KG1 (cell line): Measurements from ENCODE around the gene SURF2.
"Not testable (repeated sequence)": the region's sequence is repeated elsewhere in the genome, so short reads cannot be mapped to it uniquely, and the experiment has no call there.

Experiments
- DNase-seq: peaks from one replicate; lab custom pipeline; 2025; lab: John Stamatoyannopoulos, UW

SURF2 gene

GRCh38 chr9:133377280-133377679, 20.9 kb downstream of the SURF2 start:
- DNase-seq: not testable (repeated sequence)

DNA sequence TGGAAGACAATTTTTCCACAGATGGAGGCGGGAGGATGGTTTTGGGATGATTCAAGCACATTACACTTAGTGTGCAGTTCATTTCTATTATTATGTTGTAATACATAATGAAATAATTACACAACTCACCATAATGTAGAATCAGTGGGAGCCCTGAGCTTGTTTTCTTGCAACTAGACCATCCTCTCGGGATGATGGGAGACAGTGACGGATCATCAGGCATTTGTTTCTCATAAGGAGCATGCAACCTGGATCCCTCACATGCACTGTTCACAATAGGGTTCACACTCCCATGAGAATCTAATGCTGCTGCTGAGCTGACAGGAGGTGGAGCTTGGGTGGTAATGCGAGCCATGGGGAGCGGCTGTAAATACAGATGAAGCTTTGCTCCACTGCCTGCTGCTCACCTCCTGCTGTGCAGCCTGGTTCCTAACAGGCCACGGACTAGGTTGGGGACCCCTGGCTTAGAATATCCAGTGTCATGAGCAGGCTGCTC, 21.4 kb downstream of the SURF2 start:
- no peak for DNase-seq

- no peak for DNase-seq
Observed at GRCh38 chr9:133378408-133378962, 22.1 kb downstream of the SURF2 start.

- DNase-seq: no peak
Observed at GRCh38 chr9:133379153-133380086, 23.1 kb downstream of the SURF2 start.

DNA sequence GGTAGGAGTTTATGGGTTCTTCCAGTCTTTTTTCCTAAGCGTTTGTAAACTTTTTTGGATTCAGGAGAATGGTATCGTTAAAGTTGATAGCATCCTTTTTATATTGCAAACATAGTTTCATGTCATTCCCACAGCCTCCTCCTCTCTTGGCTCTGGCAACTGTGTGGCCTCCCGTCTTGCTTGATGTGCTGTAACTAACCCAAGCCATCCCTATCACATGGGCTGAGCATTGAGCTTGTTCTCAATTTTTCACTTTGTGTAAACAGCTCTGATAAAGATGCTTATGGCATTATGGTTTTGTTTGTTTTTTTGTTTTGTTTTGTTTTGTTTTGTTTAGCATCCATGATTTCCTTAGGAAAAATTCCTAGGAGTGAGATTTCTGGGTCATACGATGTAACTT, 24.4 kb downstream of the SURF2 start:
- DNase-seq: no peak

DNA sequence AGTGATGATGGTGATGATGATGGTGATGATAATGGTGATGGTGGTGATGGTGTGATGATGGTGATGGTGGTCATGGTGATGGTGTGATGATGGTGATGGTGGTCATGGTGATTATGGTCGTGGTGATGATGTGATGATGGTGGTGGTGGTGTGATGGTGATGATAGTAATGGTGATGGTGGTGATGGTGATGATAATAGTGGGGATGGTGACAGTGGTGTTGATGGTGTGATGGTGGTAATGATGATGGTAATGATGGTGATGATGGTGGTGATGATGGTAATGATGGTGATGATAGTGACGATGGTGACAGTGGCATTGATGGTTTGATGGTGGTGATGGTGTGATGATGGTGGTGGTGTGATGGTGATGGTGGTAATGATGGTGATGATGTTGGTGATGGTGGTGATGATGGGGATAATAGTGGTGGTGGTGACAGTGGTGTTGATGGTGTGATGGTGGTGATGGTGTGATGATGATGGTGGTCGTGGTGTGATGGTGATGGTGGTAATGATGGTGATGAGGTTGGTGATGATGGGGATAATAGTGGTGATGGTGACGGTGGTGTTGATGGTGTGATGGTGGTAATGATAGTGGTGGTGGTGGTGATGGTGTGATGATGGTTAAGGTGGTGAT, 26.3 kb downstream of the SURF2 start:
- no peak for DNase-seq

GRCh38 chr9:133383438-133383837, 27.1 kb downstream of the SURF2 start:
- no peak for DNase-seq

DNA sequence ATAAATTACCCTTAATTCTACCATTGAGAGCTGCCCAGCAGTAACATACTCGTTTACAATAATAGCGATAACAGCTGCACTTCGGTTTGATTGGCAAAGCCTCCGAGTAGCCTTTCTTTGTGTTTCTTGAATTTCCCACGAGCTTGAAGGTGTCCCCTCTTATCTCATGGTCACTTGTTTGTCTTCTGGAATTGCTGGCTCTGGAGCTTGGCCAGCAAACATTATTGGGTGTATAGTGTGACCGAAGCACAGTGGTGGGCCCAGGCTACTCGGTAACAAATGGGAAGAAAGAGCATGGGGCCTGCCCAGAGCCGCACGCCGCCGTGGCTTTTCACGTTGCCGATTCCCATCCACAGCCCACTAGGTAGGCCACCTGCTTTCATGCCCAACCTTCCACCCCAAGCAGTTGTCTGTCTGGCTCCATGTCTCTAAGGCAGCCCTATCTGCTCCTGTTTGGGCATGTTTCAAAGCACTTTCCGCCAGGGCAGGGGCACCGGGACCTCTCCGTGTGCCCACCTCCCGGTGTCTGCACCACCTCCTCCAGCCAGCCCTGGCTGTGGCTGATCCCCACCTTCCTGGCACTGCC, 28.5 kb downstream of the SURF2 start:
- no peak for DNase-seq

DNA sequence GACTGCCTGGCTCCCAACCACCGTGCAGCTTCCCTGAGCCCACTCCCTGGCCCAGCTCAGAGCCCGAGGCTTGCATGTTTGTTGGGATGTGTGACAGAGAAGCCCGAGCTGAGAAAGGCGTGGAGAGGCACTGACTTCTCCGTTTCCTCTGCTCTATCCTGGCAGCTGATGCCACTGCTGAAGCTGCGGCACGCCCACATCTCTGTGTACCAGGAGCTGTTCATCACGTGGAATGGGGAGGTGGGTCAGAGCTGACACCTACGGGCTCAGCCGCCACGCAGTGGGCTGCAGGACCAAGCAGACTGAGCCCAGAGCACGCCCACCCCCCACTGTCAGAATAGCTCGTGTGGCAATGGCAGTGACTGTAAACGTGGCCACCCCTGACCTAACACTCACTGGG, 29.1 kb downstream of the SURF2 start:
- DNase-seq: no peak

DNA sequence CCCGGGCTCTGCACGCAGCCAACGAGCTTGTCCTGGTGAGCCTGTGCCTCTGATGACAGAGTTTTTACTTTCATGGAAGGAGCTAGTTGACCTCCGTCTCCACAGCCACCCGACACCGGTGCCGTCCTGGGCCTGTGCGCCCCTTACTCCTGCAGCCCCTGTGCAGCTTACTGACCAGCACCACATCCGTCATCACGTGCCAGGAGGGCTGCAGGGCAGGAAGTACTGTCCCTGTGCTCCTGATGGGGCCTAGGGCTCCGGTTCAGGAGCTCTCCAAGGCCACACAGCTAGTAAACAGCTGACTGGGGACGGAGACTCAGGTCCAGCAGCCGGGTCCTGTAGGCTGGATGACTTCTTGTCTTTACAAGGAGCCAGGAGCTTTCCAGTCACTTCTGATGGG, 30.0 kb downstream of the SURF2 start:
- no peak for DNase-seq

DNA sequence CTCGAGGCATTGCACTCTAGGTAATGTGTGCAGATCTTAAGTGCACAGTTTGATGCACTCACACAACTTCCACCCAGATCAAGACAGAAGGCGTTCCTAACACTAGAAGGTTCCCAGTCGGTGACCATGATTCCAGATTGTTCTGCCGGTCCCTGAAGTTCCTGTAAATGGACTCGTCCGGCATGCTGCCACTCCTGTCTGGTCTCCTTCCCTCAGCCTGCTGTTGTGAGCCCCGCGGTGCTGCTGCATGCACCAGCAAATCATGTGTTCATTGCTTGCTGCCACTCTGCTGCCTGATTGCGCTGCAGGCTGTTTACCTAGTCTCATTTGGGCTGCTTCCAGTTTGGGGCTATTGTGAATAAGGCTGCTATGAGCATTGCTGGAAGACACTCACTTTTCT, 31.3 kb downstream of the SURF2 start:
- no peak for DNase-seq

- DNase-seq: no peak
Observed at GRCh38 chr9:133389025-133389557, 32.7 kb downstream of the SURF2 start.

GRCh38 chr9:133389562-133389961, 33.2 kb downstream of the SURF2 start:
- no peak for DNase-seq

GRCh38 chr9:133390713-133391112, 34.4 kb downstream of the SURF2 start:
- no peak for DNase-seq

DNA sequence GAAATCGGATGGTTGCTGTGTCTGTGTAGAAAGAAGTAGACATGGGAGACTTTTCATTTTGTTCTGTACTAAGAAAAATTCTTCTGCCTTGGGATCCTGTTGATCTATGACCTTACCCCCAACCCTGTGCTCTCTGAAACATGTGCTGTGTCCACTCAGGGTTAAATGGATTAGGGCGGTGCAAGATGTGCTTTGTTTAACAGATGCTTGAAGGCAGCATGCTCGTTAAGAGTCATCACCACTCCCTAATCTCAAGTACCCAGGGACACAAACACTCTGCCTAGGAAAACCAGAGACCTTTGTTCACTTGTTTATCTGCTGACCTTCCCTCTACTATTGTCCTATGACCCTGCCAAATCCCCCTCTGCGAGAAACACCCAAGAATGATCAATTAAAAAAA, 35.1 kb downstream of the SURF2 start:
- not testable (repeated sequence) for DNase-seq

- DNase-seq: not testable (repeated sequence)
Observed at GRCh38 chr9:133392308-133392707, 36.0 kb downstream of the SURF2 start.

DNA sequence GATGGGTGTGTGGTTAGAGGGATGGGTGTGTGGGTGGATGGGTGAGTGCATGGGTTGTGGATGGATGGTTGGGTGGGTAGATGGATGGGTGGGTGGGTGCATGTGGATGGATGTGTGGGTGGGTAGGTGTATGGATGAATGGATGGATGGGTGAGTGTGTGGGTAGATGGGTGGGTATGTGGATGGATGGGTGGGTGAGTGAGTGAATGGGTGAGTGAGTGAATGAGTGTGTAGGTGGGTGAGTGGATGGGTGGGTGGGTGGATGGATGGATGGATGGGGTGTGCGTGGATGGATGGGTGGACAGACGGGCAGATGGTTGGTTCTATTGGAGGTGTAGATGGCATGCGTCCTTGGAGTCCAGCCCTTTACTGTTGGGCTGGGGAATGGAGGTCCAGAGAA, 37.0 kb downstream of the SURF2 start:
- no peak for DNase-seq

DNA sequence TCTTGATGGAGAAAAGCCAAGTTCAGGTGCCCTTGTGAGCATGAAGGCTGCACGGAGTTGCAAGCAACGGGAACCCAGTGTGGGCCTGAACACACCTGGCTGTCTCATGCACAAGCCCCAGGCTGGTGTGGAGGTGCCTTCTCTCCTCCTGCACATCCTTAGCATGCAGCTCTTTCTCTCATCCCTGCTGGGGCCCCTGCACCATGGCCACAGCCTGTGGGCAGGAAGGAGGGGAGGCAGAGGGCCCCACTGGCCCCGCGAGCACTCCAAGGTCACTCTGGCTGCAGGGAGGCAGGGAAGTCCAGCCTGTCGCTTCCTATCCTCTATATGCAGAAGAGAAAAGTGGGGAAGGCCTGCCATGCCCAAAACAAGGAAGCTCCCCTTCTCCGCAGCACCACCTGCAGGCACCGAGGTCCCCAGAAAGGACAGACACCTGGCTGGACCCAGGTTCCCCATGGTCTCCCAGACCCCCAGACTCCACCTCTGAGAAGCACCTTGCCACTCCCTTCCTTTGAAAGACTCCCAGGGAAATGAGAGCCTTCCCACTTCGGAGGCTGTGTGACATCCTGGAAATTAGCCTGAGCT, 38.4 kb downstream of the SURF2 start:
- no peak for DNase-seq

GRCh38 chr9:133396952-133397351, 40.6 kb downstream of the SURF2 start:
- no peak for DNase-seq

- DNase-seq: no peak
Observed at GRCh38 chr9:133397370-133397769, 41.0 kb downstream of the SURF2 start.

GRCh38 chr9:133397895-133398294, 41.5 kb downstream of the SURF2 start:
- DNase-seq: no peak

DNA sequence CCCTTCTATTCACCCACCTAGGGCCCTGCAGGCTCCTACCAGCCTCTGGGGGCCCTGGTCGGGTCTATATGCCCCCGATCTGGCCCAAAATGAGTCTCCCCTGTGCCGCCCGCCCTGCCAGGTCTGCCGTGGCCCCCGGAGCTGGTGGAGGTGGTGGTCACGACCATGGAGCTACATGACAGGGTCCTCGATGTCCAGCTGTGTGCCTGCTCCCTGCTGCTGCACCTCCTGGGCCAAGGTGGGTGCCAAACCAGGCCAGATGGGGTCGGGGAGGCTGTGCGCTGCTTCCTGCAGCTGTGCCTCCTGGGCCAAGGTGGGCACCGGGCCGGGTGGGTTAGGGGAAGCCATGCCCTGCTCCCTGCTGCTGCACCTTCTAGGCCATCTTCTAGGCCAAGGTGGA, 43.9 kb downstream of the SURF2 start:
- no peak for DNase-seq
